Stimulated activated CD8-positive, alpha-beta memory T cell treated with anti-CD3 and anti-CD28 coated beads, Interleukin-7, amount 100 ng/mL, for 24 hours (primary cell): ENCODE data around the gene TANGO6.
"Not testable (repeated sequence)": the region's sequence is repeated elsewhere in the genome, so short reads cannot be mapped to it uniquely, and the experiment has no call there.

Source experiments
- DNase-seq: peaks from one replicate; pipeline ENCODE4 v3.0.0-alpha.2; 2020; ENCODE audit warnings: low read depth

The TANGO6 gene

GRCh38 chr16:68843482-68844210 lies at the start of gene TANGO6:
Gene TANGO6, plus strand, starts transcription at chr16:68843531. Its CDS starts 87 bp downstream, at chr16:68843618.
- DNase-seq: peak; percentile 89

GRCh38 chr16:68798398-68798797 lies 44.9 kb upstream of the TANGO6 start:
- DNase-seq: no peak

- no peak for DNase-seq
Observed at GRCh38 chr16:68800257-68800875, 43.0 kb upstream of the TANGO6 start.

DNA sequence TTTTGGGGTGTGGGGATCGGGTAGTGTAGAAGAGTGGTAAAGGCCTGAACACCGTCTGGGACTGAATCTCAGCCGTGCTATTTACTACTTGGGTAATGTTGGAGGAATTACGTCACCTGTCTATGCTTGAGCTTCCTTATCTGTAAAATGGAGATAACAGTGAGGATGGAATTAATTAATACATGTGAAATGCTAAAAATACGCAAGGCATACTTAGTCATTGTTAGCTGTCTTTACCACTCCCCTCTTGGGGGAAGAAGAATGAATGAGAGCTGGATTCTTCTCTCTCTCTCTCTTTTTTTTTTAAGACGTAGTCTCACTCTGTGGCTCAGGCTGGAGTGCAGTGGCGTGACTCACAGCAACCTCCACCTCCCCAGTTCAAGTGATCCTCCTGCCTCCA lies 41.1 kb upstream of the TANGO6 start:
- DNase-seq: no peak

DNA sequence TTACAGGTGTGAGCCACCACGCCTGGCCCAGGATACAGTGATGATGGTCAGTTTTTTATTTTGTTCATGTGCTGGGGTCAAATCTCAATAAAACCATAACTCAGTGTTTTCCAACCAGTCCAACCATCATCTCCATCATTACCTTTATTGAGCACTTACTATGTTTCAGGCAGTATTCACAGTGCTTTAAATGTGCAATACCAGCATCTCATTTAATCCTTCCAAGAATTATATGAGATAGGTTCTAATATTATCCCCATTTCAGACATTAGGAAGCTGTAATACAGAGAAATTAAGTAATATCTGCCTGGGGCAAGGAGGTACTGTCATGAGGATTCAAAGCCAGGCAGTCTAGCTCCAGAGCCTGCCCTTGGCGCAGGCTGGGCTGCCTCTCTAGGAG lies 36.9 kb upstream of the TANGO6 start:
- DNase-seq: no peak

- no peak for DNase-seq
Observed at GRCh38 chr16:68806981-68807380, 36.4 kb upstream of the TANGO6 start.

GRCh38 chr16:68814516-68814915 lies 28.8 kb upstream of the TANGO6 start:
- DNase-seq: no peak

DNA sequence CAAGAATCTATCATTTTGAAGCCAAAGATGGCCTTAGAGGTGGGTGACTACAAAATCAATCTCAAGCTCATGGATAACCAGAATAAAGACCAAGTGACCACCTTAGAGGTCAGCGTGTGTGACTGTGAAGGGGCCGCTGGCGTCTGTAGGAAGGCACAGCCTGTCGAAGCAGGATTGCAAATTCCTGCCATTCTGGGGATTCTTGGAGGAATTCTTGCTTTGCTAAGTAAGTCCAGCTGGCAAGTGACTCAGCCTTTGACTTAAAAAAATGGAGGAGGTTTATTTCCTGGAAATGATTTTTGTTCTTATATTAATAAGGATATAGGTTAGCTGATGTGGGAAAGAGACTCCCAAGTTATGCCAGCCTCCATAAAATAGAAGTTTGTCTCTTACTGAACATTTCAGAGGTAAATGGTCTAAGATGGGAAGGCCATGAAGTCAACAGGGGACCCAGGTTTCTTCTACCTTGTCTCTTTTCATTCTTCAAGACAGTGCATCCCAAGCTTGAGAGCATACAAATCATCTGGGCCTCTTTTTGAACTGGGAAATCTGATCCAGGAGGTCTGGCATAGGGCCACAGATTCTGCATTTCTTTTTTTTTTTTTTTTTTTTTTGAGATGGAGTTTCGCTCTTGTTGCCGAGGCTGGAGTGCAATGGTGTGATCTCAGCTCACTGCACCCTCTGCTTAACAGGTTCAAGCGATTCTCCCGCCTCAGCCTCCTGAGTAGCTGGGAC lies 19.8 kb upstream of the TANGO6 start:
- no peak for DNase-seq

GRCh38 chr16:68825427-68825826 lies 17.9 kb upstream of the TANGO6 start:
- DNase-seq: no peak

DNA sequence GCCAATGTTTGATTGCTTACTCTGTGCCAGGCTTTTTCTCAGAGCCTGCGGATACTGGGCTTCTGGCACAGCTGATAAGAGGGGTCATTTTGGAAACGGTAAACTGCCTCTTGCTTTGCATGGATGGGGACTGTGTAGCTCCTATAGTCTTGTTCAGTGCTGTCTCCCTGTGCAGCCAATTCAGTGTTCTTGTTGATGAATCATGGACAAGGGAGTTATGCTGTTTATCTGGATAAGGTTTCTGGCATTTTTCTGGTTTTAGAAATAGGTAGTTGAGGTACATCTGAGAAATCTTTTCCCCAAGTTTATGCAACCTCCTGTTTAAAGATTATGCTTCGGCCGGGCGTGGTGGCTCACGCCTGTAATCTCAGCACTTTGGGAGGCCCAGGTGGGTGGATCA lies 16.7 kb upstream of the TANGO6 start:
- DNase-seq: no peak

GRCh38 chr16:68833251-68833650 lies 10.1 kb upstream of the TANGO6 start:
- DNase-seq: no peak

GRCh38 chr16:68834550-68834949 lies 8.8 kb upstream of the TANGO6 start:
- DNase-seq: no peak

DNA sequence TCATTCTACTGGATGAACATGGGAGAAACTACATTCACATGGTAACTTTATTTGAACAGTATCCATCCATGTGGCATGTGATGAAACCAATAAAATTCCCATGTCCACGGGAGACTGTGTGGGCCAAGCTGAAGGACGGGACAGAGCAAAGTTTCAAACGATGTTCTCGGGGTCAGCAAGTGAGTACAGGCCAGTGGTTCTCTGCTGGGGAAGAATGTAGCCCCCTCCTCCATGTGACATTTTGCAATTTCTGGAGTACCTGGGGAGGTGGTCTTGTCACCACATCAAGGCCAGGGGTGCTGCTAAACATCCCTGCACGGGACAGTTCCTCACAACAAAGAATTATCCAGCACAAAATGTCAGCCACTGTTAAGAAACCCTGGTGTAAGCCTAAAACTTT lies 7.4 kb upstream of the TANGO6 start:
- DNase-seq: no peak

DNA sequence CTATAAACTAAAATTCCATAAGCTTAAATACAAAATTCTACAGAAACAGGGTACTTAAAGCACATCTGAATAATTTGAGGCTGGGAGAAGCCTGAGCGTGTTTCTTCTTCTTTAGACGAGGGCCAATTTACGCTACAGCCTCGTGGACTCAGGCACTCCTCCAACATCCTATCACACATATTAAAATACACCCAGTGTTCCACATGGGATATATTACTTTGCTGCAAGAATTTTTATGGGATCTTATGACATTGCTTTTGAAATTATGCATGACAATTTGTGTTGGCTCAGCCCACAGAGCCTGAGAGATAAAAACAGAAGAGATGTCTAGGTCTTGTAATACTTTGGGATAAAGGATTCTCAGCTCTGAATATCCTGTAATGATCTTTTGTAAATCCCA lies 3.5 kb upstream of the TANGO6 start:
- no peak for DNase-seq

DNA sequence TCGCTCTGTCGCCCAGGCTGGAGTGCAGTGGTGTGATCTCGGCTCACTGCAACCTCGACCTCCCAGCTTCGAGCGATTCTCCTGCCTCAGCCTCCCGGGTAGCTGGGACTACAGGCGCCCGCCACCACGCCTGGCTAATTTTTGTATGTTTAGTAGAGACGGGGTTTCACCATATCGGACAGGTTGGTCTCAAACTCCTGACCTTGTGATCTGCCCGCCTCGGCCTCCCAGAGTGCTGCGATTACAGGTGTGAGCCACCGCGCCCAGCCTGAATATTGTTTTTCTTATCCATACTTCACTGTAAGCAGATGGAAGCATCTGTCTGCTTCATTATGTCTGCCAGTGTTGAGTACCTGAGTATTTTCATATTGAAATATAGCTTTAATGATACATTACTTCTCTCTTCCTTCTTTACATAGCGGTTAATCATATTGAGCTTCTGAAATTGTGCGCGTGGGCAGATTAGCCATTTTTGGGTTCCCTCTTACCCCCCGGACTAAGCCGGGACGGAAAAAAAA lies 308 bp upstream of the TANGO6 start:
- DNase-seq: not testable (repeated sequence)

DNA sequence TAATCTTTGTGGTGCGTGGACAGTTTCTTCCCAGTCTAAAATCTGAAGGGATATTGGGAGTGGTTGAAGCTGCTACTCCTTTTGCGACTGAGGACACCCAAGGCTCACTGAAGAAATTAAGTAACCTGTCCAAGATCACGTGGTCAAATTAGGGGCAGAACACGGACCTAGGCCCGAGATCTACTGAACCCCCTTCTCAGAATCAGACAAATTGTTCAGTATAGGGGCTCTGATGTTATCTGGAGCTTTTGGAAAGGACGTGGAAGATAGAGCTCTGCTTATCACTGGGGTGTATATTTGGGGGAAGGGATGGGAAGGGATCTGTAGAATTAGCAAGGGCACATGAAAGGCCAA lies 857 bp downstream of the TANGO6 start:
- no peak for DNase-seq

DNA sequence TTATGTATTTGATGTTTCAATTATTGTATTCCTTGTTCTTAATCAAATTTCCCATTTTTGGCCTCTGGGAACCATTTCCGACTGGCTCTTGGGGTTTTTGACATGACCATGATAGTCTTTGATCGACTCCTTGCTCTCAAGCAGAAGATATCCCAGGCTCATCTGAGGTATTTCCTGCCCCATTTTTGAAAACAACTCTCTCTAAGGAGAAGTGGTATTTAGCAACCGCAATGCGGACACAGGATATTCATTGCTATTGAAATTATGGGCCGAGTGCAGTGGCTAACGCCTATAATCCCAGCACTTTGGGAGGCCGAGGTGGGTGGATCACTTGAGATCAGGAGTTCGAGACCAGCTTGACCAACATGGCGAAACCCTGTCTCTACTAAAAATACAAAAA lies 5.5 kb downstream of the TANGO6 start:
- DNase-seq: no peak

DNA sequence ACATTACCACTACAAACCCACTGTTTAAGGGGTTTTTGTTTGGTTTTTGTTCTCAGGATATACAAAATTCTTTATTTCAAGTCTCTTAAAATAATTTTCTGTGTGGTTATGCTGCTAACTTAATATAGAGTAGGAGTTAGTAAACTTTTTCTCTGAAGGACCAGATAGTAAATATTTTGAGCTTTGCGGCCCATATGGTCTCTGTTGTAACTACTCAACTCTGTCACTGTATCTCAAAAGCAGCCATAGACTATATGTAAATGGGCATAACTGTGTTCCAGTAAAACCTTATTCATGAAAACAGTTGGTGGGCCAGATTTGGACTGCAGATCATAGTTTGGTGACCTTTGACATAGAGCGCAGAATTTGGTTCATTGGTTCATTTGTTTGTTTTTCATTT lies 7.2 kb downstream of the TANGO6 start:
- no peak for DNase-seq

GRCh38 chr16:68851601-68852000 lies 8.3 kb downstream of the TANGO6 start:
- no peak for DNase-seq

- no peak for DNase-seq
Observed at GRCh38 chr16:68857479-68857878, 14.1 kb downstream of the TANGO6 start.

DNA sequence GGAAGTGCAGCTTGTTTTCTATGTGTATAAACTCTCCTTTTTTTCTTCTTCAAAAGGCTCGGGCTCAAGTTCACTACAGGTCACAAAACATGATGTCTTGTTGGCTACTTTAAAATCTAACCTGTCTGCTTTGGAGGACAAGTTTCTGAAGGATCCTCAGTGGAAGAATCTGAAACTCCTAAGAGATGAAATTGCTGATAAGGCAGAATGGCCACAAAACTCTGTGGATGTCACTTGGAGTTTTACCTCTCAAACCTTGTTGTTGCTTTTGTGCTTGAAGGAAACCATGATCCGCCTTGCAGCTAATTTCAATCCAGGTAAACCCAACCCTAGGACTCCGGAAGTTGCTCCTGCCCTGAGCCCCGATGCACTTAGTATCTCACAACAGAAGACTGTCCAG lies 16.5 kb downstream of the TANGO6 start:
- no peak for DNase-seq

GRCh38 chr16:68860978-68861892 lies 17.9 kb downstream of the TANGO6 start:
- DNase-seq: no peak
